Stimulated activated CD8-positive, alpha-beta memory T cell treated with anti-CD3 and anti-CD28 coated beads, Interleukin-12 subunit alpha, Interleukin-12 subunit beta, amount 100 ng/mL, for 1 hour (primary cell): ENCODE results near the gene CALN1.
"Not testable (repeated sequence)": the region's sequence is repeated elsewhere in the genome, so short reads cannot be mapped to it uniquely, and the experiment has no call there.

Experiments
- DNase-seq: peaks from one replicate; pipeline ENCODE4 v3.0.0-alpha.2; 2020; ENCODE audit warnings: low read depth

The CALN1 gene

GRCh38 chr7:71974611-71975010 lies 437.5 kb downstream of the CALN1 start:
- DNase-seq = no peak

GRCh38 chr7:71972534-71972933 lies 439.6 kb downstream of the CALN1 start:
- DNase-seq = no peak

GRCh38 chr7:71970725-71971124 lies 441.4 kb downstream of the CALN1 start:
- no peak for DNase-seq

GRCh38 chr7:71962636-71963035 lies 449.5 kb downstream of the CALN1 start:
- DNase-seq = no peak

GRCh38 chr7:71961283-71961682 lies 450.9 kb downstream of the CALN1 start:
- no peak for DNase-seq

GRCh38 chr7:71942115-71942514 lies 470.0 kb downstream of the CALN1 start:
- DNase-seq = no peak

- DNase-seq = no peak
Measured at GRCh38 chr7:71937840-71938371, 474.2 kb downstream of the CALN1 start.

- no peak for DNase-seq
Measured at GRCh38 chr7:71935674-71936073, 476.5 kb downstream of the CALN1 start.

GRCh38 chr7:71933426-71933825 lies 478.7 kb downstream of the CALN1 start:
- DNase-seq = no peak

- DNase-seq = no peak
Measured at GRCh38 chr7:71925663-71926062, 486.5 kb downstream of the CALN1 start.

- DNase-seq = not testable (repeated sequence)
Measured at GRCh38 chr7:71914204-71914603, 497.9 kb downstream of the CALN1 start.

- no peak for DNase-seq
Measured at GRCh38 chr7:71912476-71912875, 499.7 kb downstream of the CALN1 start.

- no peak for DNase-seq
Measured at GRCh38 chr7:71911051-71911450, 501.1 kb downstream of the CALN1 start.

GRCh38 chr7:71905821-71906220 lies 506.3 kb downstream of the CALN1 start:
- DNase-seq = no peak

- no peak for DNase-seq
Measured at GRCh38 chr7:71904484-71904883, 507.7 kb downstream of the CALN1 start.

- DNase-seq = no peak
Measured at GRCh38 chr7:71900556-71900955, 511.6 kb downstream of the CALN1 start.

- DNase-seq = no peak
Measured at GRCh38 chr7:71896535-71896934, 515.6 kb downstream of the CALN1 start.

GRCh38 chr7:71886046-71886445 lies 526.1 kb downstream of the CALN1 start:
- DNase-seq = no peak

- DNase-seq = no peak
Measured at GRCh38 chr7:71885487-71885886, 526.7 kb downstream of the CALN1 start.

- no peak for DNase-seq
Measured at GRCh38 chr7:71883415-71883814, 528.7 kb downstream of the CALN1 start.

GRCh38 chr7:71871446-71871845 lies 540.7 kb downstream of the CALN1 start:
- no peak for DNase-seq

GRCh38 chr7:71870812-71871211 lies 541.3 kb downstream of the CALN1 start:
- DNase-seq = no peak

- DNase-seq = no peak
Measured at GRCh38 chr7:71868797-71869196, 543.3 kb downstream of the CALN1 start.

- no peak for DNase-seq
Measured at GRCh38 chr7:71867626-71868025, 544.5 kb downstream of the CALN1 start.

GRCh38 chr7:71865172-71865571 lies 547.0 kb downstream of the CALN1 start:
- DNase-seq = no peak
